ENCODE data around the gene SGCD.

SGCD gene

DNA sequence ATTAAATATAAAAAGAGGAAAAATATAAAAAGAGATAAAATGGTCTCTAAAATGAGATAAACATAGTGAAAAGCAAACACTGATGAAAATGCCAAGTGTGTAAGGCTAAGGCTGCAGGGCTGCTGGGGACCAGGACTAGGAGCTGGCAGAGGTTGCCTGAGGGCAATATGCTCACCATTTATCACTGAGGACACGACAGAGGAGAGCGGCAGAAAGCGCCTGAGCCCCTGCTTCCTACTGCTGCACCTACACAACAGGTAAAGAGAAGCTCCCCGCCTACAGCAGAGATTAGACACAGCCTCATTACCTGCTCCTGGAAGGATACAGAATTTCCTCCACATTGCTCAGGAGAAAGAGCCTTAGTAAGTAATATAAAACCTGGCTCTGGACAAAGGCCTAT is 452.5 kb downstream of the SGCD start:
- no peak for TF ChIP-seq POLR2AphosphoS5 (IDR thresholded peaks at IDR 0.05; ENCODE audit: low read depth, low read length)
- TF ChIP-seq, protein P1, sequence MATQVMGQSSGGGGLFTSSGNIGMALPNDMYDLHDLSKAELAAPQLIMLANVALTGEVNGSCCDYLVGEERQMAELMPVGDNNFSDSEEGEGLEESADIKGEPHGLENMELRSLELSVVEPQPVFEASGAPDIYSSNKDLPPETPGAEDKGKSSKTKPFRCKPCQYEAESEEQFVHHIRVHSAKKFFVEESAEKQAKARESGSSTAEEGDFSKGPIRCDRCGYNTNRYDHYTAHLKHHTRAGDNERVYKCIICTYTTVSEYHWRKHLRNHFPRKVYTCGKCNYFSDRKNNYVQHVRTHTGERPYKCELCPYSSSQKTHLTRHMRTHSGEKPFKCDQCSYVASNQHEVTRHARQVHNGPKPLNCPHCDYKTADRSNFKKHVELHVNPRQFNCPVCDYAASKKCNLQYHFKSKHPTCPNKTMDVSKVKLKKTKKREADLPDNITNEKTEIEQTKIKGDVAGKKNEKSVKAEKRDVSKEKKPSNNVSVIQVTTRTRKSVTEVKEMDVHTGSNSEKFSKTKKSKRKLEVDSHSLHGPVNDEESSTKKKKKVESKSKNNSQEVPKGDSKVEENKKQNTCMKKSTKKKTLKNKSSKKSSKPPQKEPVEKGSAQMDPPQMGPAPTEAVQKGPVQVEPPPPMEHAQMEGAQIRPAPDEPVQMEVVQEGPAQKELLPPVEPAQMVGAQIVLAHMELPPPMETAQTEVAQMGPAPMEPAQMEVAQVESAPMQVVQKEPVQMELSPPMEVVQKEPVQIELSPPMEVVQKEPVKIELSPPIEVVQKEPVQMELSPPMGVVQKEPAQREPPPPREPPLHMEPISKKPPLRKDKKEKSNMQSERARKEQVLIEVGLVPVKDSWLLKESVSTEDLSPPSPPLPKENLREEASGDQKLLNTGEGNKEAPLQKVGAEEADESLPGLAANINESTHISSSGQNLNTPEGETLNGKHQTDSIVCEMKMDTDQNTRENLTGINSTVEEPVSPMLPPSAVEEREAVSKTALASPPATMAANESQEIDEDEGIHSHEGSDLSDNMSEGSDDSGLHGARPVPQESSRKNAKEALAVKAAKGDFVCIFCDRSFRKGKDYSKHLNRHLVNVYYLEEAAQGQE (IDR thresholded peaks at IDR 0.05; ENCODE audit: insufficient read depth in 1 of 2, low read depth in 2 of 2, low read length in 2 of 2), result no peak
- no peak for TF ChIP-seq FOXP2 (optimal IDR thresholded peaks at IDR 0.05; ENCODE audit: borderline replicate concordance, extremely low read depth, extremely low read length, insufficient read depth)
- no peak for TF ChIP-seq SIN3A (IDR thresholded peaks at IDR 0.05; ENCODE audit: borderline replicate concordance, insufficient read depth, low read length)
- no peak for TF ChIP-seq TAF1 (IDR thresholded peaks at IDR 0.05; ENCODE audit: borderline replicate concordance, insufficient read depth, low read length)

DNA sequence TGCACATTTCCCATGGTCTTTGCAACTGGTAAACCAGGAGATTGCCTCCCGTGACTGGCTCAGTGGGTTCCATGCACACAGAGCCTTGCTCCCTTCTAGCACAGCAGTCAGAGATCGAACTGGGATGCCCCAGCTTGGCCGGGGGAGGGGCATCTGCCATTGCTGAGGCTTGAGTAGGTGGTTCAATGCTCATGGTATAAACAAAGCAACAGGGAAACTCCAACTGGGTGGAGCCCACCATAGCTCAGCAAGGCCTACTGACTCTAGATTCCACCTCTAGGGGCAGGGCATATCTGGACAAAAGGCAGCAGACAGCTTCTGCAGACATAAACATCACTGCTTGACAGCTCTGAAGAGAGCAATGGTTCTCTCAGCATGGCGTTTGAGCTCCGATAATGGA is 456.1 kb downstream of the SGCD start:
- no peak for TF ChIP-seq POLR2AphosphoS5 (IDR thresholded peaks at IDR 0.05; ENCODE audit: low read depth, low read length)
- no peak for TF ChIP-seq FOXP2 (optimal IDR thresholded peaks at IDR 0.05; ENCODE audit: borderline replicate concordance, extremely low read depth, extremely low read length, insufficient read depth)
- TF ChIP-seq, protein P1 (IDR thresholded peaks at IDR 0.05; ENCODE audit: insufficient read depth in 1 of 2, low read depth in 2 of 2, low read length in 2 of 2), result no peak
- TF ChIP-seq SIN3A (IDR thresholded peaks at IDR 0.05; ENCODE audit: borderline replicate concordance, insufficient read depth, low read length), result no peak
- no peak for TF ChIP-seq TAF1 (IDR thresholded peaks at IDR 0.05; ENCODE audit: borderline replicate concordance, insufficient read depth, low read length)

DNA sequence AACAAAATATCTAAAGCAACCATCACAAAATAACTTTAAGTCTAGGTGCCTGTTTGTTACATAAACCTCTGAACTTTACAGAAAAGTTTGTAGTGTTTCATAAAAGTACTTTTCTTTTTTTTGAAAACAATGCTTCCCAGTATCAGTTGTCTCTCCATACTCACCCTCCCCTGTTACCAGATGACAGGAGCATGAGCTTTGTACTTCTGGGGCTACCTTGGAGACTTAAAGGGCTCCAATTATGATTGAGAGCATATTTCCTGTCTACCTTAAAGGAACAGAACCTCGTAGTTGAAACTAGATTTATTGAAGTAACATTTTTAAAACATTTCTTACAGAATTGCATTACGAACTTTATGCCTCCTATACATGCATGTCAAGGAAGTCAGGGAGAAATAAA is 467.7 kb downstream of the SGCD start:
- TF ChIP-seq, protein P1 (IDR thresholded peaks at IDR 0.05; ENCODE audit: insufficient read depth in 1 of 2, low read depth in 2 of 2, low read length in 2 of 2), result no peak
- TF ChIP-seq TAF1 (IDR thresholded peaks at IDR 0.05; ENCODE audit: borderline replicate concordance, insufficient read depth, low read length) (no peak), POLR2AphosphoS5 (IDR thresholded peaks at IDR 0.05; ENCODE audit: low read depth, low read length) (no peak), SIN3A (IDR thresholded peaks at IDR 0.05; ENCODE audit: borderline replicate concordance, insufficient read depth, low read length) (no peak), FOXP2 (optimal IDR thresholded peaks at IDR 0.05; ENCODE audit: borderline replicate concordance, extremely low read depth, extremely low read length, insufficient read depth) (no peak)

DNA sequence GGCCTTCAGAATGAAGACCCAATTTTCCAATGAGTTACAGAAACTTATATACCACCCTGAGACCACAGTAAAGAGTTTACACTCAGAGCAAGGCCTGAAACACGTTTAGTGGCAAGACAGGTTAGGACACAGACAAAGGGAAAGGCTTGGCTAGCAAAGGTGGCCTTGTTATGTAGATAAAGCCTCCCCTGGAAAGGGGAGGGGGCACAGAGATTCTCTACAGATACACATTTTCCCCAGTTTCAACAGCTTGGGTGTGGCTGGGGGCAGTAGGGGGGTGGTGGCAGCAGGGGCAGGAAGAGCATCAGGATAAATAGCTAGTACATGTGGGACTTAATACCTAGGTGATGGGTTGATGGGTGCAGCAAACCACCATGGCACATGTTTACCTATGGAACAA is 471.2 kb downstream of the SGCD start:
- TF ChIP-seq, protein P1 (IDR thresholded peaks at IDR 0.05; ENCODE audit: insufficient read depth in 1 of 2, low read depth in 2 of 2, low read length in 2 of 2), result no peak
- TF ChIP-seq TAF1 (IDR thresholded peaks at IDR 0.05; ENCODE audit: borderline replicate concordance, insufficient read depth, low read length), result no peak
- TF ChIP-seq POLR2AphosphoS5 (IDR thresholded peaks at IDR 0.05; ENCODE audit: low read depth, low read length), result no peak
- TF ChIP-seq SIN3A (IDR thresholded peaks at IDR 0.05; ENCODE audit: borderline replicate concordance, insufficient read depth, low read length), result no peak
- TF ChIP-seq FOXP2 (optimal IDR thresholded peaks at IDR 0.05; ENCODE audit: borderline replicate concordance, extremely low read depth, extremely low read length, insufficient read depth), result no peak

DNA sequence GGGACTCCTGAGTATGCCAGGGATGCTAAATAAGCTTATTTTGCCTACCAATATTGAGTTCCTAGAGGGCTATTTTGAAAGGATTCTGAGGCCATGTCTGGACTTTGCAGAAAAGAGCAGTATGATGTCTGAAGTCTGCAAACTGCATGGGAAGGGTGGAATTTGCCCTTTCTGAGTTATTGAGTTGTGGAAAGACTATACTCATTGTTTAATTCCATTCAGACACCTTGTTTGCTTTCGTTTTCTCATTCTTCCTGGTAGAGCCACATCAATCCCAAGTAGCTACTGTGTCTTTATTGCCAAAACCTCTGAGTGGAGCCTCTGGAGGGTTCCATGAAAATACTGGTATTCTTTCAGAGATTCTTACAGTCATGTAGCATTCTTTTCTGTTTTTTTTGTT is 472.2 kb downstream of the SGCD start:
- TF ChIP-seq SIN3A (IDR thresholded peaks at IDR 0.05; ENCODE audit: borderline replicate concordance, insufficient read depth, low read length) (no peak), FOXP2 (optimal IDR thresholded peaks at IDR 0.05; ENCODE audit: borderline replicate concordance, extremely low read depth, extremely low read length, insufficient read depth) (no peak), POLR2AphosphoS5 (IDR thresholded peaks at IDR 0.05; ENCODE audit: low read depth, low read length) (no peak), TAF1 (IDR thresholded peaks at IDR 0.05; ENCODE audit: borderline replicate concordance, insufficient read depth, low read length) (no peak)
- TF ChIP-seq, protein P1 (IDR thresholded peaks at IDR 0.05; ENCODE audit: insufficient read depth in 1 of 2, low read depth in 2 of 2, low read length in 2 of 2), result no peak
